GM12878 (cell line): ENCODE measurements around the gene SUGCT. TPM values are rescaled to one million over a fixed set of nuclear protein-coding genes. Genes with fewer than 3 reads are reported as not detected.

ENCODE experiments used
- ATAC-seq: fragments of 200-7000 bp; cut with Tn5 transposase; 3 replicates; pipeline ENCODE4 v1.9.1; 2020; ENCODE audit warnings: mild to moderate bottlenecking, moderate library complexity
- BruUV-seq: library from RNA; stranded (reverse); fragments of 400-500 nt; replicated peaks from 2 replicates; lab custom pipeline; 2021; lab: Mats Ljungman, UMichigan
- CTCF ChIA-PET: fragments of 300-600 bp; sonication (Branson Sonifier 250); formaldehyde crosslinking; extraction: SDS; loops from one replicate; lab custom pipeline; 2021; ENCODE audit warnings: inconsistent platforms; lab: Yijun Ruan, JAX
- POLR2A ChIA-PET: fragments of 350-600 bp; formaldehyde crosslinking; extraction: SDS; loops from one replicate; lab custom pipeline; 2021; ENCODE audit warnings: inconsistent platforms; lab: Charles Lee
- RAD21 ChIA-PET: fragments of 300-600 bp; sonication (Branson Sonifier 250); formaldehyde crosslinking; loops from one replicate; lab custom pipeline; 2023; ENCODE audit warnings: antibody characterized with exemption; ENCODE audit not compliant: unreplicated experiment; lab: Charles Lee
- SMC1A ChIA-PET: fragments of 300-600 bp; sonication (Branson Sonifier 250); formaldehyde crosslinking; loops from one replicate; lab custom pipeline; 2023; ENCODE audit not compliant: unreplicated experiment, uncharacterized antibody; lab: Charles Lee
- DNase-seq: peaks from one replicate; pipeline ENCODE4 v3.0.0-alpha.2; 2011; ENCODE audit warnings: low read depth, low spot score
- FAIRE-seq: peaks from 3 replicates; lab custom pipeline; 2011; peaks lifted over from hg19 to GRCh38; lab: Jason Lieb, UNC
- H2AFZ ChIP-seq: 2 replicates; pipeline ENCODE4 v1.6.0; 2011; ENCODE audit warnings: low read depth, low read length, control low read depth; ENCODE audit not compliant: control insufficient read depth
- H3K27ac ChIP-seq: 2 replicates; pipeline ENCODE4 v1.5.1; 2011; ENCODE audit warnings: control low read depth; ENCODE audit not compliant: control insufficient read depth, insufficient read depth
- H3K27me3 ChIP-seq, 2 experiments: replicated peaks in 1 of 2; 2 replicates each; pipeline versions ENCODE4 v1.6.0 to v1.6.1; 2011; ENCODE audit warnings: low read length in 1 of 2; ENCODE audit not compliant: control insufficient read depth in 2 of 2, insufficient read depth in 2 of 2
- H3K36me3 ChIP-seq, 2 experiments: 2 replicates each; pipeline ENCODE4 v1.5.1; 2011; ENCODE audit warnings: low read length in 1 of 2; ENCODE audit not compliant: control insufficient read depth in 2 of 2, insufficient read depth in 2 of 2
- H3K4me1 ChIP-seq: 2 replicates; pipeline ENCODE4 v1.6.1; 2011; ENCODE audit warnings: mild to moderate bottlenecking, low read length, moderate library complexity, mixed read lengths; ENCODE audit not compliant: control insufficient read depth, insufficient read depth
- H3K4me2 ChIP-seq: 2 replicates; pipeline ENCODE4 v1.6.0; 2011; ENCODE audit warnings: control low read depth; ENCODE audit not compliant: control insufficient read depth, insufficient read depth
- H3K4me3 ChIP-seq: fragments of 200-600 bp; sonication (generic); 2 replicates; pipeline ENCODE4 v1.5.1; 2016
- H3K79me2 ChIP-seq: 2 replicates; pipeline ENCODE4 v1.6.0; 2011; ENCODE audit warnings: low read length; ENCODE audit not compliant: control insufficient read depth, insufficient read depth
- H3K9ac ChIP-seq: 2 replicates; pipeline ENCODE4 v1.8.0; 2011; ENCODE audit warnings: low read length, control low read depth, mixed read lengths; ENCODE audit not compliant: control insufficient read depth, insufficient read depth
- H3K9me3 ChIP-seq: replicated peaks from 3 replicates; pipeline ENCODE4 v1.5.1; 2011; ENCODE audit warnings: mild to moderate bottlenecking, low read length; ENCODE audit not compliant: control insufficient read depth, insufficient read depth
- H4K20me1 ChIP-seq: 2 replicates; pipeline ENCODE4 v1.6.0; 2011; ENCODE audit not compliant: control insufficient read depth, insufficient read depth
- ATF7 ChIP-seq: fragments of 450-650 bp; IDR thresholded peaks from 2 replicates; pipeline ENCODE4 v1.6.1; 2016; ENCODE audit warnings: low read depth, mild to moderate bottlenecking
- CEBPB ChIP-seq, 2 experiments: fragments of 150-350 bp in 1 of 2; IDR thresholded peaks; 2 replicates each; pipeline ENCODE4 v1.6.1; 2012 to 2014; ENCODE audit warnings: low read depth in 2 of 2, low read length in 2 of 2, borderline replicate concordance in 1 of 2, inconsistent platforms in 1 of 2
- CEBPZ ChIP-seq: fragments of 150-350 bp; IDR thresholded peaks from 2 replicates; pipeline ENCODE4 v1.6.1; 2016; ENCODE audit warnings: low read depth, low read length
- CREM ChIP-seq: IDR thresholded peaks from 2 replicates; pipeline ENCODE4 v1.6.1; 2014; ENCODE audit warnings: antibody characterized with exemption, low read depth
- IRF5 ChIP-seq: fragments of 450-650 bp; IDR thresholded peaks from 2 replicates; pipeline ENCODE4 v1.6.1; 2017; ENCODE audit warnings: borderline replicate concordance
- KLF5 ChIP-seq: fragments of 450-650 bp; IDR thresholded peaks from 2 replicates; pipeline ENCODE4 v1.6.1; 2014; ENCODE audit warnings: mild to moderate bottlenecking; ENCODE audit not compliant: partially characterized antibody
- PML ChIP-seq: IDR thresholded peaks from 2 replicates; pipeline ENCODE4 v1.6.1; 2012; ENCODE audit warnings: low read length, inconsistent platforms
- PRDM15 ChIP-seq: fragments of 450-650 bp; formaldehyde crosslinking; IDR thresholded peaks from 2 replicates; pipeline ENCODE4 v1.4.0; 2020; ENCODE audit warnings: mild to moderate bottlenecking, moderate library complexity
- REST ChIP-seq: IDR thresholded peaks from 2 replicates; pipeline ENCODE4 v1.6.1; 2012; ENCODE audit warnings: mild to moderate bottlenecking, low read depth, low read length
- SMC3 ChIP-seq: IDR thresholded peaks from 2 replicates; pipeline ENCODE4 v1.6.1; 2011; ENCODE audit warnings: low read length, improper control_type of control experiment, borderline replicate concordance
- WRNIP1 ChIP-seq: IDR thresholded peaks from 2 replicates; pipeline ENCODE4 v1.6.1; 2011; ENCODE audit warnings: low read depth, low read length, improper control_type of control experiment, borderline replicate concordance
- ZNF217 ChIP-seq: fragments of 450-650 bp; IDR thresholded peaks from 2 replicates; pipeline ENCODE4 v1.6.1; 2017; ENCODE audit warnings: antibody characterized with exemption, mild to moderate bottlenecking
- ZNF384 ChIP-seq: IDR thresholded peaks from 2 replicates; pipeline ENCODE4 v1.6.1; 2012; ENCODE audit warnings: low read depth, mild to moderate bottlenecking, low read length, improper control_type of control experiment, borderline replicate concordance
- WGBS: methylation state at CpG from one replicate; pipeline ENCODE4 v1.1.6; 2016; ENCODE audit warnings: low lambda C conversion rate; ENCODE audit not compliant: insufficient replicate concordance, insufficient coverage; ENCODE audit errors: missing lambda C conversion rate; 5-methylcytosine and 5-hydroxymethylcytosine counted together
- in situ Hi-C: fragments of 300-500 bp; cut with MboI; formaldehyde crosslinking; loops from 9 replicates; pipeline ENCODE4 v1.14.3; 2018; ENCODE audit warnings: mixed read lengths
- intact Hi-C: fragments of 100-400 bp; cut with micrococcal nuclease; formaldehyde crosslinking; loops from one replicate; pipeline ENCODE4 v1.14.2; 2022; ENCODE audit not compliant: unreplicated experiment
- polyA plus RNA-seq, 11 experiments: library from polyadenylated mRNA; depleted of rRNA in 4 of 11; unstranded in 6 of 11; stranded (reverse) in 5 of 11; fragments of >200 nt; fragmentation: Nextera tagmentation in 4 of 11; fragmentation: Illumina TruSeq in 1 of 11; extraction: Ambion mirVana in 4 of 11; extraction: Trizol in 1 of 11; gene quantifications; 1 replicate in 1 of 11; 2 replicates in 10 of 11; pipeline versions ENCODE4 v1.2.1 to v1.2.3, GENCODE V29; 2011 to 2016; ENCODE audit warnings: inconsistent platforms in 2 of 11, missing spikeins in 2 of 11, low read depth in 1 of 11
- total RNA-seq, 4 experiments: library from RNA; depleted of rRNA in 3 of 4; stranded (reverse); fragments of >200 nt in 3 of 4; fragmentation: Illumina TruSeq in 1 of 4; extraction: Trizol in 1 of 4; gene quantifications; 2 replicates each; pipeline versions ENCODE4 v1.2.1 to v1.2.3, GENCODE V29; 2013 to 2021

Gene SUGCT
- total and polyA plus RNA-seq, 10 of the 15 experiments (the other 5 are each of a cell fraction or from before 2014, with no cell fraction given): 0.08 to 1.2 (median 0.67) TPM; not detected in 1

GRCh38 chr7:40749877-40750276, 615.1 kb downstream of the SUGCT start:
- no peaks in the 10 kb centered on the region for H3K36me3 ChIP-seq
- H3K9ac ChIP-seq: no peak overlapping the region
- peak; percentile 27 for FAIRE-seq
- no peak overlapping the region for H2AFZ ChIP-seq
- no peaks in the 10 kb centered on the region for H3K4me1 ChIP-seq
- intact Hi-C loops (no loop called here), in situ Hi-C loops (no loop called here)
- CTCF ChIA-PET: interaction anchor here (0.6 kb wide), 1 partner anchor 500 kb away, joined by 3 read pairs; no protein-coding TSS in a partner anchor
- DNase-seq: no peak
- no peaks in the 10 kb centered on the region for H3K79me2 ChIP-seq
- no peak overlapping the region for H3K4me3 ChIP-seq
- H3K27me3 ChIP-seq: no peaks in the 10 kb centered on the region
- H4K20me1 ChIP-seq: no peaks in the 10 kb centered on the region
- no peaks in the 10 kb centered on the region for H3K9me3 ChIP-seq
- 11% methylated on average over 5 of the region's 5 CpGs for WGBS
- BruUV-seq: no TSS peak
- H3K27ac ChIP-seq: no peak overlapping the region
- no peak for ATAC-seq
- H3K4me2 ChIP-seq: no peak overlapping the region
- SMC1A ChIA-PET: interaction anchor here (1.0 to 1.3 kb wide), 2 partner anchors 9 to 13 kb away, joined by 4 to 6 read pairs; no protein-coding TSS in a partner anchor
- RAD21 ChIA-PET: no interaction called here
- POLR2A ChIA-PET: no interaction called here
- TF ChIP-seq SMC3: no peak
- TF ChIP-seq ZNF217: no peak
- TF ChIP-seq KLF5: no peak
- no peak for TF ChIP-seq CEBPB (IDR thresholded peaks at IDR 0.05; ENCODE audit: borderline replicate concordance in 1 of 2, low read depth in 2 of 2, low read length in 2 of 2)
- no peak for TF ChIP-seq ZNF384
- TF ChIP-seq WRNIP1: no peak
- no peak for TF ChIP-seq IRF5
- TF ChIP-seq PML: no peak
- no peak for TF ChIP-seq CEBPZ
- no peak for TF ChIP-seq REST
- TF ChIP-seq CREM: no peak
- no peak for TF ChIP-seq ATF7
- TF ChIP-seq PRDM15 (CRISPR knock-in tag): no peak
